Limb (tissue), 2 donors: Measurements from ENCODE around the gene KRTAP2-1.
"Not testable (repeated sequence)": the region's sequence is repeated elsewhere in the genome, so short reads cannot be mapped to it uniquely, and the experiment has no call there.

Source experiments
- DNase-seq, 2 donors: peaks; one replicate each; pipeline ENCODE4 v3.0.0-alpha.2; 2016; ENCODE audit errors: extremely low spot score in 2 of 2

Gene KRTAP2-1

GRCh38 chr17:41057547-41057946, 10.4 kb upstream of the KRTAP2-1 start:
- no peak for DNase-seq

GRCh38 chr17:41055130-41055529, 8.0 kb upstream of the KRTAP2-1 start, which contains the start of gene KRTAP2-2:
Gene KRTAP2-2 (minus strand): TSS chr17:41055230. CDS start chr17:41055211, 19 bp downstream.
- DNase-seq: not testable (repeated sequence)

DNA sequence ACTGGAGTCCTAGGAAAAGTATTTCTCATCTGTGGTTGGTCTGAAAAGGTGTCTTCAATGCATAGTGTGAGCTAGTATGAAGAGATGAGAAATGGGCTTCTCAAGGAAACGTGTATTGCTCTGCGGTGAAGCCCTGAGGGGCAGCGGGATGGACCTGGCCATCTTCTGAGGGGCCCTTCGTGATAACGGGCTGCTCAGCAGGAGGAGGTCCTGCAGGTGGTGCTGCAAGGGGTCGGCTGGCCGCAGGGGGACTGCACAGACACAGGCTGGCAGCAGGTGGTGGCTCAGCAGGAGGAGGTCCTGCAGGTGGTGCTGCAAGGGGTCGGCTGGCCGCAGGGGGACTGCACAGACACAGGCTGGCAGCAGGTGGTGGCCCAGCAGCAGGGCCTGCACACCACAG, 7.4 kb upstream of the KRTAP2-1 start:
- DNase-seq: not testable (repeated sequence)

DNA sequence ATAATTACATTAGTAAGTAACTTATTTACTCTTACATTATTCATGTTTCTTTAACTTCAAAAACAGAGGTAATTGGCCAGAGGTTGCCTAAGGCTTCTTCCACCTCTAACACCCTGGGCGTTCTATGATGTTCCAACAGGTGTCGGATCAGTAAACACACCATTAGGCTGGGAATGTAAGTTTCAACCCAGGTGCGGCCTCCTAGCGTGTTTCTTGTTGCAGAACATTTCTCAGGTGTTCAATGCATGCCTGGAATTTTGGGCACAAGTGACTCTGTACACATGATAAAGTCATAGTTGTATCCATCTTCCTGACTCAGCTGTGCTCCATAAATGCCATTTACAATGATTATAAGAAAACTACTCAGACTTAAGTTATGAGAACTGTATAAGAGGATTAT, 6.9 kb upstream of the KRTAP2-1 start:
- no peak for DNase-seq

DNA sequence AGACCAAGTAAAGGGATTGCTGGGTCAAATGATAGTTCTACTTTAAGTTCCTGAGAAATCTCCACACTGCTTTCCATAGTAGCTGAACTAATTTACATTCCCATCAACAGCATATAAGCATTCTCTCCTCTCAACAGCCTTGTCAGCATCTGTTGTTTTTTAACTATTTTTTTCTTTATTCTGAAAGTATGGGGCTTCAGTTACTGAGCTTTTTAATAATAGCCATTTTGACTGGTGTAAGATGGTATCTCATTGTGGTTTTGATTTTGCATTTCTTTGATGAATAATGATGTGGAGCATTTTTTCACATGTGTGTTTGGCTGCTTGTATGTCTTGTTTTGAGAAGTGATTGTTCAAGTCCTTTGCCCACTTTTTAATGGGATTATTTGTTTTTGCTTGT, 5.5 kb upstream of the KRTAP2-1 start:
- DNase-seq: no peak

GRCh38 chr17:41049110-41049509, 2.0 kb upstream of the KRTAP2-1 start:
- DNase-seq: no peak

DNA sequence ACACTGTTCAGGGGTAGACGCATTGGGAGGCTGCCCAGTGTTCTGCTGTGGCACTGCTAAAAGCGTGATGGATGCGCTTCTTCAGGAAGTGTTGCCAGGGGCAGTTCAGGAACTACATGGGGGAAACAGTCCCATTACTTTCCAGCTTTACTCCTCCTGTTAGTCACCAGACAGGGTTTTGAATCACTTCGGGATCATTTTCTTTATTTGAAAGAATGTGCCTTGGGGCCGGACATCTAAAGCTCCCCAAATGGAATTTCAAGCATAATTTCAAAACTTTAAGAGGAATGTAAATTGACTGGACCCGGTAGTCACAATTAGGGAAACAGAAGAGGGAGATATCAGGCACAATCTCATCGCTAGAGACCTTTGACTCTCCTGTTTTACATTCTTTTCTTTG, 1.3 kb upstream of the KRTAP2-1 start:
- DNase-seq: no peak

GRCh38 chr17:41042953-41043352, 4.2 kb downstream of the KRTAP2-1 start:
- DNase-seq: no peak

DNA sequence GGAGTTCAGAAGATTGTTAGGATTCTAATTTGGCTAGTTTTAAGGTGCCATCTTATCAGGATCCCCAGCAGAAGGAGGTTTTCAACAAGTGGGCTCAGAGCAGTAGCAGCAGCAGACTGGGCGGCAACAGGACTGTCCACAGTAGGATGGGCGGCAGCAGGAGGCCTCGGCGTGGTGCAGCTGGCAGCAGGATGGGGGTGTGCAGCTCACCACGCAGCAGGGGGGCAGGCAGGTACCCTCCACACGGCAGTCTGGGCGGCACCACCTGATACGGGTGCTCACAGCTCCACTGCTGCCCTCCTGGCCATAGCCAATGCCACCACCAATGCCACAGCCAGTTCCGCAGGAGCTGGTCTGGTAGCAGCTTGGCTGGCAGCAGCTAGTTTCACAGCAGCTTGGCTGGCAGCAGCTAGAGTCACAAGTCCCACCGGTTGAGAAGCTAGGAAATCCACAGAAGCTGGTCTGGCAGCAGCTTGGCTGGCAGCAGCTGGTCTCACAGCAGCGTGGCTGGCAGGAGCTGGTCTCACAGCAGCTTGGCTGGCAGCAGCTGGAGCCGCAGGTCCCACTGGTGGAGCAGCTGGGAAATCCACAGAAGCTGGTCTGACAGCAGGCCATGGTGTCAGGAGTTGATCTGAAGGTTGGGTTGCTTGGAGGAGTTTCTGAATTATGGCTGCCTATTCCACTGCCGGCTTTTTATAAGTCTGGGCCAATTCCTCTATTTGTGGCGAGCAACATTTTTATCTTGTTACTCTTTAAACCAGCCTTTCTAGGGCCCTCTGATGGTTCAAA, 6.1 kb downstream of the KRTAP2-1 start, which contains the start of gene KRTAP1-1:
TSS of gene KRTAP1-1 (minus strand) at position 668 of the 789 bp plus-strand sequence. CDS start at position 615, 53 bp downstream.
- DNase-seq: peak; percentile 14 to 37

- no peak for DNase-seq
Observed at GRCh38 chr17:41037853-41038350, 9.2 kb downstream of the KRTAP2-1 start.

DNA sequence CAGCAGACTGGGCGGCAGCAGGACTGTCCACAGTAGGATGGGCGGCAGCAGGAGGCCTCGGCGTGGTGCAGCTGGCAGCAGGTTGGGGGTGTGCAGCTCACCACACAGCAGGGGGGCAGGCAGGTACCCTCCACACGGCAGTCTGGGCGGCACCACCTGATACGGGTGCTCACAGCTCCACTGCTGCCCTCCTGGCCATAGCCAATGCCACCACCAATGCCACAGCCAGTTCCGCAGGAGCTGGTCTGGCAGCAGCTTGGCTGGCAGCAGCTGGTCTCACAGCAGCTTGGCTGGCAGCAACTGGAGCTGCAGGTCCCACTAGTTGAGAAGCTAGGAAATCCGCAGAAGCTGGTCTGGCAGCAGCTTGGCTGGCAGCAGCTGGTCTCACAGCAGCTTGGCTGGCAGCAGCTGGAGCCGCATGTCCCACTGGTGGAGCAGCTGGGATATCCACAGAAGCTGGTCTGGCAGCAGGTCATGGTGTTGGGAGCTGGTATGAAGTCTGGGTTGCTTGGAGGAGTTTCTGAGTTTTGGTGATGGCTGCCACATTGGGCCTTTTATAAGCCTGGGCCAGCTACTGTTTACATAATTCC, 12.7 kb downstream of the KRTAP2-1 start, which contains the start of gene KRTAP1-3:
TSS of gene KRTAP1-3 (minus strand) at position 529 of the 590 bp plus-strand sequence. CDS start at position 476, 53 bp downstream.
- not testable (repeated sequence) for DNase-seq

- no peak for DNase-seq
Observed at GRCh38 chr17:41029633-41030245, 17.4 kb downstream of the KRTAP2-1 start, which contains the start of gene KRTAP1-4. Gene KRTAP1-4 (minus strand): TSS chr17:41030195. CDS start chr17:41030078, 117 bp downstream.

DNA sequence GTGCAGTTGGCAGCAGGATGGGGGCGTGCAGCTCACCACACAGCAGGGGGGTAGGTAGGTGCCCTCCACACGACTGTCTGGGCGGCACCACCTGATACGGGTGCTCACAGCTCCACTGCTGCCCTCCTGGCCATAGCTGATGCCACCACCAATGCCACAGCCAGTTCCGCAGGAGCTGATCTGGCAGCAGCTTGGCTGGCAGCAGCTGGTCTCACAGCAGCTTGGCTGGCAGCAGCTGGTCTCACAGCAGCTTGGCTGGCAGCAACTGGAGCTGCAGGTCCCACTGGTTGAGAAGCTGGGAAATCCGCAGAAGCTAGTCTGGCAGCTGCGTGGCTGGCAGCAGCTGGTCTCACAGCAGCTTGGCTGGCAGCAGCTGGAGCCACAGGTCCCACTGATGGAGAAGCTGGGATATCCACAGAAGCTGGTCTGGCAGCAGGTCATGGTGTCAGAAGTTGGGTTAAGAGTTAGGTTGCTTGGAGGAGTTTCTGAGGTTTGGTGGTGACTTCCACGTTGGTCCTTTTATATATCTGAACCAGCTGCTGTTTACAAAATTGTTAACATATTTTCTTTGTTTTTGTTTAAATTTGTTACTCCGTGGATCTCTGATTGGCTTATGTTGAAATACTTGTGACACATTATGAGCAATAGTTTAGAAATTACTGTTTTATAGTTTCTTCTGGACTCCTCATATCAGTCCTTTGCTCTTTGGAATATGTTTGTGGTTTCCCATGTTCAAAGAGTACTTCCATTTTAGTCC, 20.2 kb downstream of the KRTAP2-1 start, which contains the start of gene KRTAP1-5:
TSS of gene KRTAP1-5 (minus strand) at position 494 of the 757 bp plus-strand sequence. CDS start at position 441, 53 bp downstream.
- DNase-seq: no peak

GRCh38 chr17:41024697-41025096, 22.4 kb downstream of the KRTAP2-1 start:
- DNase-seq: no peak

GRCh38 chr17:41020336-41020735, 26.8 kb downstream of the KRTAP2-1 start:
- DNase-seq: no peak

DNA sequence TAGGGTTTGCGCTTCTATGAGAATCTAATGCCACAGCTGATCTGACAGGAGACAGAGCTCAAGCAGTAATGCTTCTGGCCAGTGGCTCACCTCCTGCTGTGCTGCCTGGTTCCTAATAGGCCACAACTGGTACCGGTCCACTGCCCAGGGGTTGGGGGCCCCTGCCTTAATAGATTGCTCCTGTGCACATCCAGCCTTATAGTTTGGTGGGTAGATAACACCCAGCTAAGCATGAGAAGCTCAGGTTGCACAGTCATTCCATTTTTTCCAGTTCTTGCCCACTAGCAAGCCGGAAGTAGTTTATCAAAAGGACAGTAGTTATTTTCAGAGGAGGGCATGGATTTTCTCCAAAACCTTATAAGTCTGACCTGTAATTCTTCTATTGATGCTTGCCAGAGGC, 27.7 kb downstream of the KRTAP2-1 start:
- no peak for DNase-seq

GRCh38 chr17:41018541-41018940, 28.6 kb downstream of the KRTAP2-1 start:
- no peak for DNase-seq

GRCh38 chr17:41016578-41017215, 30.4 kb downstream of the KRTAP2-1 start:
- no peak for DNase-seq

DNA sequence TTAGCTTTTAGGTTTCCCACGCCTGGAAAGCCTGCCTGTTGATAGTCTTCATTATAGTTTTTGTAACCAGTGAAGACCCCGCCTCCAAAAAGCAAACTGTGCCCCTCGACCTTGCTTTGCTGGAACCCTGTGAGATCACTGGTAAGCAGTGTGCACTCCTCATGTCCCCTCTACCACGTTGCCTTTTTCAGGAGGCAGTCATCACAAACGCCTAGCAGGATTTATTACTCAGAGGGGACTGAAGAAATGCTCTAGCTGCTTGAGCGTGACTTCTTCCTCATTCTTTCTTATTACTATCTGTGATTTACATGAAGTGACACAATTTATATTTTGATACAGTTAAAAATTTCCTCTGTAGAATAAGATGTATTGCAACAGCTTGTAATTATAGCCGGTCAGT, 31.7 kb downstream of the KRTAP2-1 start:
- no peak for DNase-seq

DNA sequence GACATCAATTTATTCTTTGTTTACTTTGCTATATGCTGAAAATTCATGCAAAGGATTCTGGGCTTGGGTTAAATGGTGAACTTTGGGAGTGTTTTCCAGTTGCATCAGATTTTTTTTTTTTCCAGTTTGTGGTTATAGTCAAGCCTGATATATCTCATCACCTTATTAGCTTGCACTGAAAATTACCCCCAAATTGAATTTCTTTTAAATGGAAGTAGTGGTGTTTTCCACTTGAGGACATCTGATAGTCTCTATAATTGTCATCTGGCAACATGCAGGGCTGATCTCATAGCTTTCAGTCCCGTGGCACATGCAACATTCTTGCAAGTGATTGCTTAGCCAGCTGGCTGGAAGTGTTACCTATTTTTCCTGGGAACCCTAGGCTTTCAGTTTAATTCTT, 33.5 kb downstream of the KRTAP2-1 start:
- DNase-seq: peak in 1 of 2 donors; percentile 54
